Stimulated activated memory B cell treated with anti-CD40 and anti-IgM and Interleukin-4, amounts not matched to agents 10 μg/mL and 1 μg/mL and 100 μg/mL, for 72 hours (primary cell): ENCODE measurements around the gene CSH1.
"Not testable (repeated sequence)": the region's sequence is repeated elsewhere in the genome, so short reads cannot be mapped to it uniquely, and the experiment has no call there.

Experiments used
- ATAC-seq: fragments of 150-1000 bp; cut with Tn5 transposase; 2 replicates; pipeline ENCODE4 v1.10.0; 2021
- H3K27ac Mint-ChIP-seq: one replicate; pipeline ENCODE4 v1.8.0; 2022; ENCODE audit warnings: mild to moderate bottlenecking, mixed read lengths
- H3K27me3 Mint-ChIP-seq: one replicate; pipeline ENCODE4 v1.8.0; 2022; ENCODE audit warnings: mixed read lengths
- H3K36me3 Mint-ChIP-seq: one replicate; pipeline ENCODE4 v1.8.0; 2022; ENCODE audit warnings: mixed read lengths
- H3K4me1 Mint-ChIP-seq: one replicate; pipeline ENCODE4 v1.8.0; 2022; ENCODE audit warnings: mixed read lengths
- H3K4me3 Mint-ChIP-seq: one replicate; pipeline ENCODE4 v1.8.0; 2022; ENCODE audit warnings: mild to moderate bottlenecking, moderate library complexity, mixed read lengths
- H3K9me3 Mint-ChIP-seq: one replicate; pipeline ENCODE4 v1.8.0; 2022; ENCODE audit warnings: mixed read lengths

CSH1 gene

DNA sequence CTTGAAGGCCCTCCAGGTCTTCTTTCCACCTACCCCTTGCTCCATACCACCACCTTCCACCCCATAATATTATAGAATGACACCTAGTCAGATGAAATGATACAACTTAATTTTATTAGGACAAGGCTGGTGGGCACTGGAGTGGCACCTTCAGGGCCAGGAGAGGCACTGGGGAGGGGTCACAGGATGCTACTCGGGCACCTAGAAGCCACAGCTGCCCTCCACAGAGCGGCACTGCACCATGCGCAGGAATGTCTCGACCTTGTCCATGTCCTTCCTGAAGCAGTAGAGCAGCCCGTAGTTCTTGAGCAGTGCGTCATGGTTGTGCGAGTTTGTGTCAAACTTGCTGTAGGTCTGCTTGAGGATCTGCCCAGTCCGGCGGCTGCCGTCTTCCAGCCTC is 1.6 kb downstream of the CSH1 start:
- not testable (repeated sequence) for H3K36me3 Mint-ChIP-seq, H3K4me3 Mint-ChIP-seq, H3K27ac Mint-ChIP-seq, ATAC-seq, H3K9me3 Mint-ChIP-seq
- Mint-ChIP-seq H3K4me1 (peaks cover 15% of the 10 kb centered on the region), H3K27me3 (peaks cover 10% of the 10 kb centered on the region)

DNA sequence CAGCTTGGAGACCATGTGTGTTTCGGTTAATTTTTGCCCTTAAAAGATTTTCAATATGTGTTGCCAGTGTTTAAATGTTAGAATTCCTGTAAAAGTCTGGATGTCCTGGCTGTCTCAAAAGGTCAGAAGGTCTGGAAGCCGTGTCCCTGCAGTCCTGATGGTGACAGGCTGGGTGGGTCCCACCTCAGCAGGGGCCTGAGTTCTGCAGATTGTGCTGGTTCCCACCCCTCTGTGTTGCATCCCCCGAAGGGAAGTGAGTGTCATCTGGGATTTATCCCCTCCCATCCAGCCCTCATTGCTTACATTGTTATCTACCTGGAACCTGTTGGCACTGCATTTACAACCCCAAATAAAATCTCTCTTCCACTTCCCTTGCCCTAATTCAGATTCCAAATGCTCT is 2.4 kb downstream of the CSH1 start:
- H3K27me3 Mint-ChIP-seq: peaks cover 10% of the 10 kb centered on the region
- not testable (repeated sequence) for H3K9me3 Mint-ChIP-seq, ATAC-seq, H3K36me3 Mint-ChIP-seq, H3K4me3 Mint-ChIP-seq, H3K27ac Mint-ChIP-seq
- H3K4me1 Mint-ChIP-seq: peaks cover 12% of the 10 kb centered on the region

DNA sequence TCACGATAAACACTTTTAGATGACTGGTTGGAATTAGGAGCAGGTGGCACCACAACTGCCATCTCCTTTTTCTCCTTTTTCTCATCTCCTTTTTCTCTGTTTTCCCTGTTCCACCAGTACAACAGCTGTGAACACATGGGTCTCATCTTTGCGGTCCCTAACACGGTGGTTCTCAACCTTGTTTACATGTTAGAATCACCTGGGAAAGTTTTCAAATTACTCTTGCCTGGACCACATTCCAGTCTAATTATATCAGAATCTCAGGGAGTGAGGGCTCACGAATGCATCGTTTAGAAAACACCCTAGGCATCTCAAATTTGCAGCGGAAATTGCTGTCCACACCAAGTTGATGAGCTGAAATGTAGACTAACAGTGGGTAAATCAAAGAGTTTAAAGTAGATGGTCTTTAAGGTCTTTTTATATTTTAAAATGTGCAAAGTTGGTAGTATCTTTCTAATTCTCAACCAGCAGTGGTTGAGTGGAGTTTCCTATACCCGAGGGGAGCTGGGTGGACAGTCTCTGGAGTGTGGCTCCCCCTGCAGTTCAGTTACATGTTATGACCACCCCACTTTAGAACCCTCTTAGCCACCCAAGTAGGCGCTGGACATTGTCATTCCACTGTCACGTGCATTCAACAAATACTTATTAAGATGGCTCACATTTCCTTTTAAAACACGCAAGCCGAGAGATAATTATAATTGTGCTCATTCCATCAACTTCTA is 3.9 kb downstream of the CSH1 start:
- not testable (repeated sequence) for H3K9me3 Mint-ChIP-seq, H3K27me3 Mint-ChIP-seq, H3K4me3 Mint-ChIP-seq, H3K36me3 Mint-ChIP-seq, H3K27ac Mint-ChIP-seq, ATAC-seq
- peaks cover 14% of the 10 kb centered on the region for H3K4me1 Mint-ChIP-seq

DNA sequence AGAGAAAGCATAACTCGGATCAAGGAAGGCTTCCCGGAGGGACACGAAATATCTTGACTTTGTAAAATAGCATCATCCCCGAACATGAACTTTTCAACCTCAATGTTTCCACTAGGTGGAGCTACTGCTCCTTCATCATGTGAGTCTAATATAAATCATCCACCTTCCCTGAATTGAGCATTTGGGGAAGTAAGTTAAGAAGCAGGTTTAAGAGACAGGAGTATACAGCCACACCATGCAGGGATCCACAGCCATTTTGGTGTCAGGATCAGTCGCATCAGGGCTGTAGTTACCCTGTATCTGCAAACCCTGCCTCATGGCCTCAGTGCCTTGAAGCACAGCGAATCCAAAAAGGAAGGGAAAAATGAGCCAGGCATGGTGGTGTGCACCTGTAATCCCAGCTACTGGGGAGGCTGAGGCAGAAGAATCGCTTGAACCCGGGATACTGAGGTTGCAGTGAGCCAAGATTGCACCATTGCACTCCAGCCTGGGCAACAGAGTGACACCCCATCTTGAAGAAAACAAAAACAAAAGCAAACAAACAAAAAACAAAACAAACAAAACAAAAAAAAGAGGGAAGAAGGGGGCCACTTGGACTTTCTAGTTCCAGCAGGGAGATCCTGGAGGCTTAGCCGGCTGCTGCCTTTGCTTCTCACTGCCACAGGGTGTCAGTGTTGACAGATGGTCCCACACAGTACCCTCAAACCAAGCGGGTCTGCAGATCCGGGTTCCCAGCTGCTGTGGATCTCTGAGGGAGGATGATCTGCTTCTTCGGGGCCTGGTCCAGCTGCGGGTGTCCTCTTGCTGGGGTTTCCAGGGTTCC is 7.1 kb downstream of the CSH1 start:
- H3K27me3 Mint-ChIP-seq, H3K4me3 Mint-ChIP-seq, H3K9me3 Mint-ChIP-seq, H3K36me3 Mint-ChIP-seq, H3K27ac Mint-ChIP-seq: not testable (repeated sequence)
- H3K4me1 Mint-ChIP-seq: peaks cover 15% of the 10 kb centered on the region
- peak; percentile 83 for ATAC-seq

DNA sequence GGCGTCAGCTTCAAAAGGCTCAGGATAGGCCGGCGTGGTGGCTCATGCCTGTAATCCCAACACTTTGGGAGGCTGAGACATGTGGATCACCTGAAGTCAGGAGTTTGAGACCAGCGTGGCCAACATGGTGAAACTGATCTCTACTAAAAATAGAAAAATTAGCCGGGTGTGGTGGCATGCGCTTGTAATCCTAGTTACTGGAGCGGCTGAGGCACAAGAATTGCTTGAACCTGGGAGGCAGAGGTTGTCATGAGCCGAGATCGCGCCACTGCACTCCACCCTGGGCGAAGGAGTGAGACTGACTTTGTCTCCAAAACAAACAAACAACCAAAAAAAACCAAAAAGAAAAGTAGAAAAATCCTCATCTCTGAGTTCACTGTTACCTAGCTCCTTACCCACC is 11.3 kb downstream of the CSH1 start:
- H3K36me3 Mint-ChIP-seq, ATAC-seq, H3K27ac Mint-ChIP-seq, H3K9me3 Mint-ChIP-seq, H3K27me3 Mint-ChIP-seq, H3K4me3 Mint-ChIP-seq: not testable (repeated sequence)
- peaks cover 22% of the 10 kb centered on the region for H3K4me1 Mint-ChIP-seq

DNA sequence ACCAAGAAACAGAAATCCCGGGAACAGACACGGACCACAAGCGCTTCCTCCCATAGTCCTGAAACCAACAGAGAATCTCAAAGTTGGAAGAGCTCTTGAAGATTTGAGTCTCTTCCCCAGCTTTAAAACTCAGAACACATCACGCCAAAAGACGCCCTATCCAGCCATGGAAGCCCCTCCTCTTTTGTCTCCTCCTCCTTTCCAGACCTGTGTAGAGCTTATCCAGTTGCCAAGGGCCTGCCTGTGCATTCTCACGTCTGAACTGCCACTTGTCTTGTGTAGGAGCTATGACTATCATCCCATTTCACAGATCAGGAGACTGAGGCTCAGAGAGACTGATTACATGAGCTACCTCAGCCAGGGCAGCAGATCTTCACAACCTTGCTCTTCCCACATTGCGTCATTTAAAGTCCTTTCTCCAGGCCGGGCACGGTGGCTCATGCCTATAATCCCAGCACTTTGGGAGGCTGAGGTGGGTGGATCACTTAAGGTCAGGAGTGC is 13.7 kb downstream of the CSH1 start:
- not testable (repeated sequence) for H3K27ac Mint-ChIP-seq, H3K27me3 Mint-ChIP-seq, H3K36me3 Mint-ChIP-seq, ATAC-seq, H3K9me3 Mint-ChIP-seq, H3K4me3 Mint-ChIP-seq
- H3K4me1 Mint-ChIP-seq: peaks cover 31% of the 10 kb centered on the region

DNA sequence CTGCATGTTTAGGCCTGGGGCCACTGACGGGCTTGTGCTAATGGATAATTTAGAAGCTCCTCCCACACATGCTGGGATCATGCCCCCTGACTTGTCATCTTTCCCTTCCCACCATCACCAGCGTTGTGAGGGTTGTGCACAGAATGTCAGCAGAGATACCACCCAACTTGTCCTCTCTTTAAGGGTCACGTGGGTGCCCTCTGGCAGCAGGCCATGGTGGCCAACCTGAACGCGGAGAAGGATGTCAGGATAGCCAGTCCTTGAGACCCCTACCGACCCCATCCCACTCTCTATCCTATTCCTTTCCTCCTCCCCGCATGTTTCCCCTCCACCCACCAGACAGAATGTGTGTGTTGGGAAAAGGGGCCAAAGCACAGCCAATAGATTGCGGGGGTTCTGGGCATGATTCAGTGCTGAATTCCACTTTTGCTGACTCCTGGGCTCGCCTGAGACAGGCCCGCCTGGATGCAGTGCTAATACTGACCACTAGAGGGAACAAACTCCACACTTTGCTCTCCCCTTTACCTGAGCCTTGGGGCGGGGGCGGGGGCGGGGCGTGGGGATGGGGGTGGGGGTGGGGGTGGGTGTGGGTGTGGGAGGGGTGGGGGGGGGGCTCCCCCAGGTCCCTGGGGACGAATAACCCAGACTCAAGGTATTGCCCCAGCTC is 14.3 kb downstream of the CSH1 start, which contains the start of gene GH2:
TSS of gene GH2 (minus strand) at position 10 of the 667 bp plus-strand sequence. CDS start 143 bp downstream, outside the sequence.
- H3K9me3 Mint-ChIP-seq: no peaks in the 10 kb centered on the region
- H3K27me3 Mint-ChIP-seq: no peaks in the 10 kb centered on the region
- peaks cover 31% of the 10 kb centered on the region for H3K4me1 Mint-ChIP-seq
- no peak within 1 kb of the TSS for H3K27ac Mint-ChIP-seq
- H3K36me3 Mint-ChIP-seq: no peaks in the 10 kb centered on the region
- no peak within 1 kb of the TSS for H3K4me3 Mint-ChIP-seq
- peak; percentile 73 for ATAC-seq

DNA sequence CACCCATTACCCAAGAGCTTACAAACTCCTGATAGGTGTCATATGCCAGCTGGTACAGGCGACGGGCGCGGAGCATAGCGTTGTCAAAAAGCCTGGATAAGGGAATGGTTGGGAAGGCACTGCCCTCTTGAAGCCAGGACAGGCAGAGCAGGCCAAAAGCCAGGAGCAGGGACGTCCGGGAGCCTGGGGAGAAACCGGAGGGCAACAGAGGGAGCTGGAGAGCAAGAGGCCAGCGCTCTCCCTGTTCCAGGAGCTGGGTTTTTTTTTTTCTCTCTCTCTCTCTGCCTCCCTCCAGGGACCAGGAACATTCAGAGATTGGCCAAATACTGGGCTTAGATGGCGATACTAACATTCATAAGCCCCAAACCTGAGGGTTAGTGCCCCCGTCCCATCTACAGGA is 15.0 kb downstream of the CSH1 start:
- H3K4me3 Mint-ChIP-seq, H3K9me3 Mint-ChIP-seq, H3K27me3 Mint-ChIP-seq, ATAC-seq, H3K27ac Mint-ChIP-seq, H3K36me3 Mint-ChIP-seq: not testable (repeated sequence)
- H3K4me1 Mint-ChIP-seq: peaks cover 31% of the 10 kb centered on the region

DNA sequence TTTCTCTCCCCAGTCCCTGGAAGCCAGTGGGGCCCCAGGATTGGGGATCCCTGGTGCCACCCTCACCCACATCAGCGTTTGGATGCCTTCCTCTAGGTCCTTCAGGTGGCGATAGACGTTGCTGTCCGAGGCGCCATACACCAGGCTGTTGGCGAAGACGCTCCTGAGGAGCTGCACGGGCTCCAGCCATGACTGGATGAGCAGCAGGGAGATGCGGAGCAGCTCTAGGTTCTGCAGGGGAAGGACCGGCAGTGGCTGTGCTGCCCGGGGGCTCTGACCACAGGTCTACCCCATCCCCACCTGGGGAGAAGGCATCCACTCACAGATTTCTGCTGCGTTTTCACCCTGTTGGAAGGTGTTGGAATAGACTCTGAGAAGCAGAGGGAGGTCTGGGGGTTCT is 15.7 kb downstream of the CSH1 start:
- Mint-ChIP-seq H3K36me3 (no peaks in the 10 kb centered on the region), H3K27me3 (peaks cover 2% of the 10 kb centered on the region), H3K9me3 (no peaks in the 10 kb centered on the region), H3K27ac (no peak overlapping the region), H3K4me1 (peaks cover 31% of the 10 kb centered on the region), H3K4me3 (no peak overlapping the region)
- no peak for ATAC-seq

DNA sequence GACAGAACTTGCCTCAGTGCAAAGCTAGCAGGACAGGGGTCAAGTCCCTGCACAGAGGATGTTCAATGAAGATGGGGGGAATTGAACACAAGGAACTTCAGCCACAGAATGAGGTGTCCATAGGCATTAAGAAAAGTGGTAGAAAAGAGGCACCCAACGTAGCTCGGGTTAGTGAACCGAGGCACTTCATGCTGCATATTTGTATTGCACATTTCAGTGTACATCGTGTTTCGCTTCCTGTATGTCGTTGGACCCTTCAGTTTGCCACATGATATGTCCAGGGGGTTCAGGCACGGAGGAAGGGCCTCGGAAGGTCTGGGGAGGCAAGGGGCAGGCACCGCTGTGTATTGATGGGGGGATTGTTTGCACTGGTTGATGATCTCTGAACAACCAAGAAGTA is 18.0 kb downstream of the CSH1 start:
- H3K9me3 Mint-ChIP-seq: not testable (repeated sequence)

DNA sequence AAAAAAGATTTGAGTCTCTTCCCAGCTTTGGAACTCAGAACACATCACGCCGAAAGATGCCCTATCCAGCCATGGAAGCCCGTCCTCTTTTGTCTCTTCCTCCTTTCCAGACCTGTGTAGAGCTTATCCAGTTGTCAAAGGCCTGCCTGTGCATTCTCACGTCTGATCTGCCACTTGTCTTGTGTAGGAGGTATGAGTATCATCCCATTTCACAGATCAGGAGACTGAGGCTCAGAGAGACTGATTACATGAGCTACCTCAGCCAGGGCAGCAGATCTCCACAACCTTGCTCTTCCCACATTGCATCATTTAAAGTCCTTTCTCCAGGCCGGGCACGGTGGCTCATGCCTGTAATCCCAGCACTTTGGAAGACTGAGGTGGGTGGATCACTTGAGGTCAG is 21.7 kb downstream of the CSH1 start:
- ATAC-seq: not testable (repeated sequence)

More for the DNA sequence above, 18.0 kb downstream of the CSH1 start:
- peaks cover 11% of the 10 kb centered on the region for H3K27me3 Mint-ChIP-seq
- peak overlapping the region; percentile 9 for H3K27ac Mint-ChIP-seq
- H3K36me3 Mint-ChIP-seq: not testable (repeated sequence)
- peak; percentile 66 for ATAC-seq
- H3K4me1 Mint-ChIP-seq: peaks cover 27% of the 10 kb centered on the region
- H3K4me3 Mint-ChIP-seq: peak overlapping the region; percentile 49

DNA sequence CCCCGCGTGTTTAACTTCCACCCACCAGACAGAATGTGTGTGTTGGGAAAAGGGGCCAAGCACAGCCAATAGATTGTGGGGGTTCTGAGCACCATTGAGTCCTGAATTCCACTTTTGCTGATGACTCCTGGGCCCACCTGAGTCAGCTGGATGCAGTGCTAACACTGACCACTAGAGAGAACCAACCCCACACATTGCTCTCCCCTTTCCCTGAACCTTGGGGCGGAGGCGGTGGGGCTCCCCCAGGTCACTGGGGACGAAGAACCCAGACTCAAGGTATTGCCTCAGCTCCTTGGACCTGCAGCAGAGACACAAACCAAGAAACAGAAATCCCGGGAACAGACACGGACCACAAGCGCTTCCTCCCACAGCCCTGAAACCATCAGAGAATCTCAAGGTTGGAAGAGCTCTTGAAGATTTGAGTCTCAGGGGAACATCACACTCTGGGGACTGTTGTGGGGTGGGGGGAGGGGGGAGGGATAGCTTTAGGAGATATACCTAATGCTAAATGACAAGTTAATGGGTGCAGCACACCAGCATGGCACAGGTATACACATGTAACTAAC is 22.2 kb downstream of the CSH1 start:
- not testable (repeated sequence) for H3K27ac Mint-ChIP-seq, ATAC-seq, H3K9me3 Mint-ChIP-seq

More for the DNA sequence above, 21.7 kb downstream of the CSH1 start:
- H3K4me3 Mint-ChIP-seq, H3K36me3 Mint-ChIP-seq, H3K27ac Mint-ChIP-seq, H3K9me3 Mint-ChIP-seq: not testable (repeated sequence)
- Mint-ChIP-seq H3K27me3 (peaks cover 11% of the 10 kb centered on the region), H3K4me1 (peaks cover 21% of the 10 kb centered on the region)

DNA sequence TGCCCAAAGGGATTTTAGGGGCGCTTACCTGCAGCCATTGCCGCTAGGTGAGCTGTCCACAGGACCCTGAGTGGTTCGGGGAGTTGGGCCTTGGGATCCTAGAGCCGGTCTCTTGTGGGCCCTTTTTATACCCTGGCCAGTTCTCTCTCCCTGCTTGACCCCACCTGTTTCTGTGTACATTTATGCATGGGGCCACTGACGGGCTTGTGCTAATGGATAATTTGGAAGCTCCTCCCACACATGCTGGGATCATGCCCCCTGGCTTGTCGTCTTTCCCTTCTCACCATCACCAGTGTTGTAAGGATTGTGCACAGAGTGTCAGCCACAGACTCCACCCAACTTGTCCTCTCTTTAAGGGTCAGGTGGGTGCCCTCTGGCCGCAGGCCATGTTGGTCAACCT is 22.8 kb downstream of the CSH1 start, which contains the start of gene CSH2:
TSS of gene CSH2 (minus strand) at position 101 of the 400 bp plus-strand sequence. CDS start at position 38, 63 bp downstream.
- H3K36me3 Mint-ChIP-seq, H3K4me3 Mint-ChIP-seq: not testable (repeated sequence)

More for the DNA sequence above, 22.2 kb downstream of the CSH1 start:
- not testable (repeated sequence) for H3K36me3 Mint-ChIP-seq, H3K4me3 Mint-ChIP-seq
- Mint-ChIP-seq H3K4me1 (peaks cover 21% of the 10 kb centered on the region), H3K27me3 (peaks cover 11% of the 10 kb centered on the region)

DNA sequence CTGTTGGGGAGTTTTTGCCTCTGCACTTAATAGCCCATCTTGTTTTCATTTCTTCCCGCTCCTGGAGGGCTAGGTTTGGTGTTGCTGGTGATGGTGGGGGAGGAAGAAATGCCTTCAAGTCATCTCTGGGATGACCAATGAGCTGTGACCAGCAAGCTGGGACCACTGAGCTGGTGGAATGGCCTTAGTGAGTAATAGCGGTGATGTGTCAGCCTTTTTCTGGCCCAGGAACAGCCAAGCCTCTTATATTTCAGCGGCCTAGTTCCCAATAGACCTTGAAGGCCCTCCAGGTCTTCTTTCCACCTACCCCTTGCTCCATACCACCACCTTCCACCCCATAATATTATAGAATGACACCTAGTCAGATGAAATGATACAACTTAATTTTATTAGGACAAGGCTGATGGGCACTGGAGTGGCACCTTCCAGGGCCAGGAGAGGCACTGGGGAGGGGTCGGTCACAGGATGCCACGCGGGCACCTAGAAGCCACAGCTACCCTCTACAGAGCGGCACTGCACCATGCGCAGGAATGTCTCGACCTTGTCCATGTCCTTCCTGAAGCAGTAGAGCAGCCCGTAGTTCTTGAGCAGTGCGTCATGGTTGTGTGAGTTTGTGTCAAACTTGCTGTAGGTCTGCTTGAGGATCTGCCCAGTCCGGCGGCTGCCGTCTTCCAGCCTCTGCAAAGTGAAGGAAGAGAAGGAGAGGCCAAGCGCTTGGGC is 24.6 kb downstream of the CSH1 start:
- H3K4me1 Mint-ChIP-seq, H3K36me3 Mint-ChIP-seq, H3K9me3 Mint-ChIP-seq, H3K4me3 Mint-ChIP-seq, ATAC-seq, H3K27ac Mint-ChIP-seq: not testable (repeated sequence)
- H3K27me3 Mint-ChIP-seq: peaks cover 11% of the 10 kb centered on the region

More for the DNA sequence above, 22.8 kb downstream of the CSH1 start, which contains the start of gene CSH2:
- ATAC-seq, H3K9me3 Mint-ChIP-seq, H3K27ac Mint-ChIP-seq: not testable (repeated sequence)
- peaks cover 11% of the 10 kb centered on the region for H3K27me3 Mint-ChIP-seq
- peaks cover 15% of the 10 kb centered on the region for H3K4me1 Mint-ChIP-seq
